Measurements from ENCODE around the gene TRIM52. TPM values are rescaled to one million over a fixed set of nuclear protein-coding genes. Genes with fewer than 3 reads are reported as not detected.
A peak's percentile ranks its signal among the peaks of the same experiment; 100 is the strongest.

Gene TRIM52
- polyA plus RNA-seq, 1 of the 3 experiments (the other 2 are of a cell fraction), result 6.4 TPM

DNA sequence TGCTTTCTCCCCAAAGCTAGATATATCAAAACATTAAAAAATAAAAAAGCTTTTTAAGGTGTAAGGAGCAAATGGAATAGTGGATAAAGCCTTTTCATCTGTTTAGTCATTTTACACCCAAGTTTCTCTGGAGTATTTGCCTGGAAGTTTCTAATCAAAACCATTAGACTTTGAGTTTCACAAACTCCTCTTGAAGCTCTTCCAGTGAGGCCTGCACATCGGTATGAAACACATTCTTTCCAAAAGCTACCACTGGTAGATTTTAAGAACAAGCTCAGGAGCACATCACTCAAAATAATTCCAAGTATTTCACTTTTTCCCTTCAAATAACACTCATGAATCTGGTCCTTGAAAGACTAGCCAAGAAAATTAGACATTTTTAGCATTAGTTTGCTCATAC lies 5.7 kb downstream of the TRIM52 start:
- POLR2A ChIA-PET, result interaction anchor here (0.6 kb wide), 1 partner anchor 26 kb away, joined by 3 read pairs; no protein-coding TSS in a partner anchor
- H3K4me3 ChIP-seq (ENCODE audit: low read depth in 2 of 2, low read length in 1 of 2), result no peak overlapping the region
- H3K27me3 ChIP-seq (ENCODE audit: insufficient read depth), result no peaks in the 10 kb centered on the region
- CTCF ChIA-PET, result interaction anchor here (1.3 kb wide), 1 partner anchor 97 kb away, joined by 3 read pairs; no protein-coding TSS in a partner anchor
- 78% methylated on average over 1 of the region's 1 CpG for WGBS (ENCODE audit: low lambda C conversion rate)
- H2AFZ ChIP-seq (ENCODE audit: low read depth), result no peak overlapping the region
- TF ChIP-seq SMC3 (IDR thresholded peaks at IDR 0.05; ENCODE audit: low read depth, low read length), result no peak
- TF ChIP-seq, protein P1, sequence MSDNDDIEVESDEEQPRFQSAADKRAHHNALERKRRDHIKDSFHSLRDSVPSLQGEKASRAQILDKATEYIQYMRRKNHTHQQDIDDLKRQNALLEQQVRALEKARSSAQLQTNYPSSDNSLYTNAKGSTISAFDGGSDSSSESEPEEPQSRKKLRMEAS (IDR thresholded peaks at IDR 0.05; ENCODE audit: low read depth), result no peak
- TF ChIP-seq MEF2A (IDR thresholded peaks at IDR 0.05; ENCODE audit: borderline replicate concordance, low read depth), result no peak
- TF ChIP-seq NRF1 (IDR thresholded peaks at IDR 0.05; ENCODE audit: low read depth, low read length), result no peak
- TF ChIP-seq FOSL2 (IDR thresholded peaks at IDR 0.05; ENCODE audit: borderline replicate concordance, low read depth), result no peak
- no peak for TF ChIP-seq GABPA (IDR thresholded peaks at IDR 0.05; ENCODE audit: low read depth)
- no peak for TF ChIP-seq EZH2phosphoT487 (IDR thresholded peaks at IDR 0.05; ENCODE audit: borderline replicate concordance, low read depth)
- peaks cover 16% of the 10 kb centered on the region for H3F3A ChIP-seq (replicated peaks; ENCODE audit: insufficient read depth)
- no peaks in the 10 kb centered on the region for H3K9me2 ChIP-seq
- H3K79me2 ChIP-seq (ENCODE audit: insufficient read depth), result peaks cover 100% of the 10 kb centered on the region
- no peak for DNase-seq
- H3K36me3 ChIP-seq (replicated peaks in 1 of 2; ENCODE audit: control insufficient read depth in 1 of 2, insufficient read depth in 2 of 2, low read length in 1 of 2), result peaks cover 38 to 49% of the 10 kb centered on the region in 2 experiments
- H4K20me1 ChIP-seq (ENCODE audit: insufficient read depth), result peaks cover 87% of the 10 kb centered on the region
- H3K4me2 ChIP-seq, result no peak overlapping the region
- H3K9ac ChIP-seq, result no peak overlapping the region
- peaks cover 0 to 23% of the 10 kb centered on the region in 2 experiments; a peak in 2 of 4 replicates for H3K4me1 ChIP-seq (ENCODE audit: control insufficient read depth in 1 of 2, insufficient read depth in 2 of 2, low read depth in 1 of 2, low read length in 1 of 2)
- H3K9me3 ChIP-seq, result no peaks in the 10 kb centered on the region
- peak overlapping the region in 1 of 2 experiments; percentile 5; a peak in 3 of 4 replicates for H3K27ac ChIP-seq (ENCODE audit: low read depth in 2 of 2, low read length in 1 of 2)

DNA sequence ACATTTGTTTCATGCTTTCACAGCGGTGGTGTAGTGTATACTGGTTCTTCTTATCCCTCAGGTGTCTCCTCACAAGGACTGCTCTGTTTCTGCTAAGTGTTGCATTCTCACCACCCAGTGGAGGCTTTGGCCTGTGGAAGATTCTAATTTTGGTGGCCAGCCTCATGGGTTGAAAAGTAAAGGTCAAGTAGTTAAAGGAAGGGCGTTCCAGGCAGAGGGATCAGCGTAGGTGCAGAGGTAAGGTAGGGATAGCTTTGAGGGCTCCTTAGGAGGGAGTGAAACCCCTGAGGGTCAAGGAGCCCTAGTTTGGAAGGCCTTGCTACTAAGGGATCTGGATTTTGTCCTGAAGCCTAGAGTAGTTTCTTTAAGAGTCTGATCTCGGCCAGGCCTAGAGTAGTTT lies 12.7 kb downstream of the TRIM52 start:
- H3K27me3 ChIP-seq (ENCODE audit: insufficient read depth), result no peaks in the 10 kb centered on the region
- peaks cover 52% of the 10 kb centered on the region for H4K20me1 ChIP-seq (ENCODE audit: insufficient read depth)
- no peak for DNase-seq
- no peaks in the 10 kb centered on the region for H3K9me2 ChIP-seq
- H3K36me3 ChIP-seq (replicated peaks in 1 of 2; ENCODE audit: control insufficient read depth in 1 of 2, insufficient read depth in 2 of 2, low read length in 1 of 2), result peaks cover 12 to 31% of the 10 kb centered on the region in 2 experiments
- H2AFZ ChIP-seq (ENCODE audit: low read depth), result no peak overlapping the region
- H3K27ac ChIP-seq (ENCODE audit: low read depth in 2 of 2, low read length in 1 of 2), result peak overlapping the region; percentile 48 to 95; a peak in 1 of 4 replicates
- TF ChIP-seq CHD2 (IDR thresholded peaks at IDR 0.05; ENCODE audit: low read length, partially characterized antibody) (no peak), FOXM1 (IDR thresholded peaks at IDR 0.05; ENCODE audit: low read depth) (no peak), RFX5 (IDR thresholded peaks at IDR 0.05; ENCODE audit: low read length) (no peak), ELF1 (IDR thresholded peaks at IDR 0.05) (no peak)
- TF ChIP-seq, protein P2, sequence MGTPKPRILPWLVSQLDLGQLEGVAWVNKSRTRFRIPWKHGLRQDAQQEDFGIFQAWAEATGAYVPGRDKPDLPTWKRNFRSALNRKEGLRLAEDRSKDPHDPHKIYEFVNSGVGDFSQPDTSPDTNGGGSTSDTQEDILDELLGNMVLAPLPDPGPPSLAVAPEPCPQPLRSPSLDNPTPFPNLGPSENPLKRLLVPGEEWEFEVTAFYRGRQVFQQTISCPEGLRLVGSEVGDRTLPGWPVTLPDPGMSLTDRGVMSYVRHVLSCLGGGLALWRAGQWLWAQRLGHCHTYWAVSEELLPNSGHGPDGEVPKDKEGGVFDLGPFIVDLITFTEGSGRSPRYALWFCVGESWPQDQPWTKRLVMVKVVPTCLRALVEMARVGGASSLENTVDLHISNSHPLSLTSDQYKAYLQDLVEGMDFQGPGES (IDR thresholded peaks at IDR 0.05; ENCODE audit: low read depth, low read length), result no peak
- TF ChIP-seq, protein P3, sequence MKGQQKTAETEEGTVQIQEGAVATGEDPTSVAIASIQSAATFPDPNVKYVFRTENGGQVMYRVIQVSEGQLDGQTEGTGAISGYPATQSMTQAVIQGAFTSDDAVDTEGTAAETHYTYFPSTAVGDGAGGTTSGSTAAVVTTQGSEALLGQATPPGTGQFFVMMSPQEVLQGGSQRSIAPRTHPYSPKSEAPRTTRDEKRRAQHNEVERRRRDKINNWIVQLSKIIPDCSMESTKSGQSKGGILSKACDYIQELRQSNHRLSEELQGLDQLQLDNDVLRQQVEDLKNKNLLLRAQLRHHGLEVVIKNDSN (IDR thresholded peaks at IDR 0.05; ENCODE audit: borderline replicate concordance, low read depth), result no peak
- TF ChIP-seq, protein P4, sequence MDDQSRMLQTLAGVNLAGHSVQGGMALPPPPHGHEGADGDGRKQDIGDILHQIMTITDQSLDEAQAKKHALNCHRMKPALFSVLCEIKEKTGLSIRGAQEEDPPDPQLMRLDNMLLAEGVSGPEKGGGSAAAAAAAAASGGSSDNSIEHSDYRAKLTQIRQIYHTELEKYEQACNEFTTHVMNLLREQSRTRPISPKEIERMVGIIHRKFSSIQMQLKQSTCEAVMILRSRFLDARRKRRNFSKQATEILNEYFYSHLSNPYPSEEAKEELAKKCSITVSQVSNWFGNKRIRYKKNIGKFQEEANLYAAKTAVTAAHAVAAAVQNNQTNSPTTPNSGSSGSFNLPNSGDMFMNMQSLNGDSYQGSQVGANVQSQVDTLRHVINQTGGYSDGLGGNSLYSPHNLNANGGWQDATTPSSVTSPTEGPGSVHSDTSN (IDR thresholded peaks at IDR 0.05), result no peak
- TF ChIP-seq, protein P5, sequence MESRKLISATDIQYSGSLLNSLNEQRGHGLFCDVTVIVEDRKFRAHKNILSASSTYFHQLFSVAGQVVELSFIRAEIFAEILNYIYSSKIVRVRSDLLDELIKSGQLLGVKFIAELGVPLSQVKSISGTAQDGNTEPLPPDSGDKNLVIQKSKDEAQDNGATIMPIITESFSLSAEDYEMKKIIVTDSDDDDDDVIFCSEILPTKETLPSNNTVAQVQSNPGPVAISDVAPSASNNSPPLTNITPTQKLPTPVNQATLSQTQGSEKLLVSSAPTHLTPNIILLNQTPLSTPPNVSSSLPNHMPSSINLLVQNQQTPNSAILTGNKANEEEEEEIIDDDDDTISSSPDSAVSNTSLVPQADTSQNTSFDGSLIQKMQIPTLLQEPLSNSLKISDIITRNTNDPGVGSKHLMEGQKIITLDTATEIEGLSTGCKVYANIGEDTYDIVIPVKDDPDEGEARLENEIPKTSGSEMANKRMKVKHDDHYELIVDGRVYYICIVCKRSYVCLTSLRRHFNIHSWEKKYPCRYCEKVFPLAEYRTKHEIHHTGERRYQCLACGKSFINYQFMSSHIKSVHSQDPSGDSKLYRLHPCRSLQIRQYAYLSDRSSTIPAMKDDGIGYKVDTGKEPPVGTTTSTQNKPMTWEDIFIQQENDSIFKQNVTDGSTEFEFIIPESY (IDR thresholded peaks at IDR 0.05; ENCODE audit: borderline replicate concordance, low read depth), result no peak
- H3K9ac ChIP-seq, result peak overlapping the region; percentile 98
- H3K4me3 ChIP-seq (ENCODE audit: low read depth in 2 of 2, low read length in 1 of 2), result peak overlapping the region; percentile 85 to 89
- H3K4me1 ChIP-seq (ENCODE audit: control insufficient read depth in 1 of 2, insufficient read depth in 2 of 2, low read depth in 1 of 2, low read length in 1 of 2), result peaks cover 11 to 30% of the 10 kb centered on the region in 2 experiments; a peak in 3 of 4 replicates
- peak overlapping the region; percentile 96 for H3K4me2 ChIP-seq
- ChIA-PET POLR2A (no interaction called here), CTCF (interaction anchor here (0.6 to 1.5 kb wide), 4 partner anchors 12 to 57 kb away, joined by 3 read pairs; no protein-coding TSS in a partner anchor)
- peaks cover 81% of the 10 kb centered on the region for H3K79me2 ChIP-seq (ENCODE audit: insufficient read depth)
- no peaks in the 10 kb centered on the region for H3K9me3 ChIP-seq
- WGBS (ENCODE audit: low lambda C conversion rate), result 50% methylated on average over 4 of the region's 4 CpGs
- H3F3A ChIP-seq (replicated peaks; ENCODE audit: insufficient read depth), result peaks cover 25% of the 10 kb centered on the region

All from SK-N-SH (cell line).